GM23338 (cell line): ENCODE results near the gene AMER1. TPM values are rescaled to one million over a fixed set of nuclear protein-coding genes. Genes with fewer than 3 reads are reported as not detected.

ENCODE experiments used
- polyA plus RNA-seq: library from polyadenylated mRNA; unstranded; fragments of >200 nt; fragmentation: Nextera tagmentation; extraction: Ambion mirVana; gene quantifications from 2 replicates; pipeline ENCODE4 v1.2.1, GENCODE V29; 2016
- small RNA-seq: library from RNA; depleted of rRNA; stranded (forward); fragments of <200 nt; gene quantifications from one replicate; pipeline ENCODE3, GENCODE V24; 2014; ENCODE audit warnings: low replicate concordance
- total RNA-seq: library from RNA; depleted of rRNA; stranded (reverse); fragments of >200 nt; shearing (Covaris generic); gene quantifications from 2 replicates; pipeline ENCODE4 v1.2.3, GENCODE V29; 2014; rRNA removed

AMER1 gene
- total and polyA plus RNA-seq, 2 experiments from 2014 or later: 0.48 to 10.9 TPM

Small RNA genes within 50 kb of the gene (small RNA-seq; reads per million reads assigned to genes)
- gene RN7SL799P: not detected

Other genes with a start within 250 kb of the AMER1 start
- gene ASB12, start 24.9 kb upstream of the AMER1 start, total RNA-seq: 0.39 and 1.2 TPM in 2 replicates
- gene ASB12, start 24.9 kb upstream of the AMER1 start, polyA plus RNA-seq: 0.63 and 1.1 TPM in 2 replicates
- gene MTMR8, start 189.7 kb upstream of the AMER1 start, total RNA-seq: 2.8 and 8.8 TPM in 2 replicates
- gene MTMR8, start 189.7 kb upstream of the AMER1 start, polyA plus RNA-seq: 3.4 and 5.6 TPM in 2 replicates